IPS-11a (cell line): ENCODE results near the gene RAB11FIP4.
A peak's percentile ranks its signal among the peaks of the same experiment; 100 is the strongest.

Experiments used
- H3K4me3 ChIP-seq: one replicate; pipeline ENCODE4 v1.5.1; 2013; ENCODE audit warnings: low read depth, low read length, control low read depth

The RAB11FIP4 gene

GRCh38 chr17:31385428-31386285 is 5.8 kb upstream of the RAB11FIP4 start:
- no peak overlapping the region for H3K4me3 ChIP-seq

- H3K4me3 ChIP-seq: no peak overlapping the region
Measured at GRCh38 chr17:31386542-31387075, 4.9 kb upstream of the RAB11FIP4 start.

- H3K4me3 ChIP-seq: no peak overlapping the region
Measured at GRCh38 chr17:31387438-31387837, 4.0 kb upstream of the RAB11FIP4 start.

GRCh38 chr17:31388351-31388750 is 3.1 kb upstream of the RAB11FIP4 start:
- H3K4me3 ChIP-seq: no peak overlapping the region

GRCh38 chr17:31388770-31389656 is 2.5 kb upstream of the RAB11FIP4 start:
- no peak overlapping the region for H3K4me3 ChIP-seq

- no peak overlapping the region for H3K4me3 ChIP-seq
Measured at GRCh38 chr17:31389657-31390381, 1.7 kb upstream of the RAB11FIP4 start.

GRCh38 chr17:31390426-31390747 is 1.1 kb upstream of the RAB11FIP4 start:
- no peak overlapping the region for H3K4me3 ChIP-seq

- peak overlapping the region; percentile 45 for H3K4me3 ChIP-seq
Measured at GRCh38 chr17:31390748-31391495, 553 bp upstream of the RAB11FIP4 start.

GRCh38 chr17:31392002-31392855 is 754 bp downstream of the RAB11FIP4 start:
- peak overlapping the region; percentile 24 for H3K4me3 ChIP-seq

- no peak overlapping the region for H3K4me3 ChIP-seq
Measured at GRCh38 chr17:31392856-31393748, 1.6 kb downstream of the RAB11FIP4 start.

- H3K4me3 ChIP-seq: no peak overlapping the region
Measured at GRCh38 chr17:31393749-31394146, 2.3 kb downstream of the RAB11FIP4 start.

GRCh38 chr17:31394544-31394943 is 3.1 kb downstream of the RAB11FIP4 start:
- H3K4me3 ChIP-seq: no peak overlapping the region

GRCh38 chr17:31397256-31397939 is 5.9 kb downstream of the RAB11FIP4 start:
- H3K4me3 ChIP-seq: no peak overlapping the region

GRCh38 chr17:31398381-31399311 is 7.2 kb downstream of the RAB11FIP4 start:
- no peak overlapping the region for H3K4me3 ChIP-seq

- H3K4me3 ChIP-seq: no peak overlapping the region
Measured at GRCh38 chr17:31400481-31400950, 9.0 kb downstream of the RAB11FIP4 start.

- H3K4me3 ChIP-seq: no peak overlapping the region
Measured at GRCh38 chr17:31401456-31402254, 10.2 kb downstream of the RAB11FIP4 start.
